ENCODE measurements around the gene CDC26. TPM values are rescaled to one million over a fixed set of nuclear protein-coding genes. Genes with fewer than 3 reads are reported as not detected.
A peak's percentile ranks its signal among the peaks of the same experiment; 100 is the strongest.

Gene CDC26
- 10 to 100 TPM; 41.5 to 77.2 (median 48.5) TPM for total RNA-seq

- peak within 1 kb of the TSS; percentile 93 to 98 (median 94) for H3K27ac ChIP-seq (replicated peaks in 1 of 4)
- DNase-seq (ENCODE audit: extremely low spot score), result peak; percentile 100
- peak within 1 kb of the TSS; percentile 68 to 90 (median 82) for H3K4me3 ChIP-seq
- peaks cover 44 to 67% (median 55%) of the 10 kb centered on the region in 4 donors for H3K36me3 ChIP-seq
- TF ChIP-seq POLR2A (IDR thresholded peaks at IDR 0.05; ENCODE audit: low read depth), result peak; percentile 86
- TF ChIP-seq EP300 (IDR thresholded peaks at IDR 0.05), result no peak
- peak; percentile 99 for TF ChIP-seq POLR2AphosphoS5 (IDR thresholded peaks at IDR 0.05)
- TF ChIP-seq CTCF (IDR thresholded peaks at IDR 0.05), result peak in 1 of 3 experiments; percentile 4
- under 1% methylated on average over 57 of the region's 63 CpGs for WGBS
- H3K4me1 ChIP-seq, result peaks cover 30 to 43% (median 33%) of the 10 kb centered on the region in 4 donors
- H3K9me3 ChIP-seq, result no peaks in the 10 kb centered on the region
- no peaks in the 10 kb centered on the region for H3K27me3 ChIP-seq
- intact Hi-C loops (cut with DNase I), result loop anchor here (2.0 kb wide), 1 partner anchor 65 kb away; the partner anchor contains the start of gene WDR31
Observed at GRCh38 chr9:113275157-113276131, at the start of gene CDC26, which contains the start of gene PRPF4. Gene CDC26, minus strand, starts transcription at chr9:113275572. Its CDS starts 3,065 bp downstream, at chr9:113272507. Gene PRPF4, plus strand, starts transcription at chr9:113275658. Its CDS starts 86 bp downstream, at chr9:113275744.

DNA sequence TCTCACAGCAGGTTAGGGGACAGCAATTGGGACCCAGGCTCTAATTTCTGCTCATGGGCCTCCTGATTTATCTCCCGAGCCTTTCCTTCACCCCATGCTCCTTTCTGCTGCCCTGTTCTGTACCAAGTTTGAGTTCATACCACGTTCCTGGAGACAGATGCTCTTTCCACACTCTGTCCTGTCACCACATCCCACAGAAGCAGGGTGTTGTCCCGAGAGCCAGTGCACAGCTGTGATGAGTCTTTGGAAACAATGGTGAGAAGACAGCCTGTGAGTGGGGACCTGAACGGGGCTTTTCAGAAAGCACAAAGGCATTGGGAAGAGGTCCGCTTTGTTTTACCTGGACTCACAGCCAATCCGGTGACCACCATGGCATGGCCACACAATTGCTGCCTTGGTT, 47.3 kb upstream of the CDC26 start:
- no peaks in the 10 kb centered on the region for H3K27me3 ChIP-seq
- TF ChIP-seq POLR2A (IDR thresholded peaks at IDR 0.05; ENCODE audit: low read depth) (no peak), EP300 (IDR thresholded peaks at IDR 0.05) (no peak), CTCF (IDR thresholded peaks at IDR 0.05) (no peak), POLR2AphosphoS5 (IDR thresholded peaks at IDR 0.05) (no peak)
- H3K4me3 ChIP-seq, result no peak overlapping the region
- H3K27ac ChIP-seq (replicated peaks in 1 of 4), result no peak overlapping the region
- H3K36me3 ChIP-seq, result peaks cover 7 to 48% (median 26%) of the 10 kb centered on the region in 4 donors
- no peak for DNase-seq (ENCODE audit: extremely low spot score)
- H3K9me3 ChIP-seq, result no peaks in the 10 kb centered on the region
- intact Hi-C loops (cut with DNase I), result no loop called here
- 85% methylated on average over 6 of the region's 6 CpGs for WGBS
- no peaks in the 10 kb centered on the region for H3K4me1 ChIP-seq

DNA sequence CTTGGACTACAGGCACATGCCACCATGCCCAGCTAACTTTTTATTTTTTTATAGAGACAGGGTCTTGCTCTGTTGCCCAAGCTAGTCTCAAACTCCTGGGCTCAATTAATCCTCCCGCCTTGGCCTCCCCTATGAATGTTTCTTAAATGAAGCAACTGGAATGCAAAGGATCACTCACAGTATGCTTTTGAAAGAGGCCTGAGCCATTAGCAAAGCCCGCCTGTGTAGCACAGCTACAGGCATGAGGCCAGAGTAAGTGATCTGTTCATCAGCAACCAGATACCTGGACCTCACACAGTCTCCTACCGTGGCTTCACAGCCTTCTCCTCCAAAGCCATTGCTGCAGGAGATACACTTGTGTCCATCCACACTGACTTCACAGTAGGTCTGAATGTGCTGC, 44.7 kb upstream of the CDC26 start:
- no peak overlapping the region for H3K4me3 ChIP-seq
- 100% methylated on average over 3 of the region's 3 CpGs for WGBS
- TF ChIP-seq CTCF (IDR thresholded peaks at IDR 0.05) (no peak), POLR2A (IDR thresholded peaks at IDR 0.05; ENCODE audit: low read depth) (no peak), EP300 (IDR thresholded peaks at IDR 0.05) (no peak), POLR2AphosphoS5 (IDR thresholded peaks at IDR 0.05) (no peak)
- H3K9me3 ChIP-seq, result no peaks in the 10 kb centered on the region
- H3K27me3 ChIP-seq, result no peaks in the 10 kb centered on the region
- no peaks in the 10 kb centered on the region for H3K4me1 ChIP-seq
- intact Hi-C loops (cut with DNase I), result no loop called here
- no peak for DNase-seq (ENCODE audit: extremely low spot score)
- peaks cover 7 to 60% (median 28%) of the 10 kb centered on the region in 4 donors for H3K36me3 ChIP-seq
- H3K27ac ChIP-seq (replicated peaks in 1 of 4), result no peak overlapping the region

DNA sequence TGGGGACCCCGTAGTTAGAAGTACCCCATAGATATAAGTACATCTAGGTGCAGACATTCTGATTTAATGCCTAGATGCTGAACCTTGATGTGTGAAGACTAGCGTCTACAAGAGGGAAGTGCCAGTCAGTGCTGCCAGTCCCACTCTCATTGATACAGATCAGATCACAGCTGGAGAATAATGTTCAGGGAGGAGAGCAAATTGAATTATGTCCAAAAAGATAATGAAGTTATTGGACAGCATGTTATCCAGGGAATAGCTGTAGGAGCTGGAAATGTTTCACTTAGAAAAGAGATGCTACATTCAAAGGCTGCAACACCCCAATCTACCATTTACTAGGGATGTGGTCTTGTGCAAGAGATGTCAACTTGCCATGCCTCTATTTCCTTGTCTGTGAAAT, 43.7 kb upstream of the CDC26 start:
- Histone ChIP-seq H3K4me3 (no peak overlapping the region), H3K27me3 (no peaks in the 10 kb centered on the region), H3K9me3 (no peaks in the 10 kb centered on the region), H3K27ac (replicated peaks in 1 of 4) (no peak overlapping the region), H3K4me1 (no peaks in the 10 kb centered on the region), H3K36me3 (peaks cover 7 to 60% (median 28%) of the 10 kb centered on the region in 4 donors)
- intact Hi-C loops (cut with DNase I), result no loop called here
- no peak for TF ChIP-seq POLR2AphosphoS5 (IDR thresholded peaks at IDR 0.05)
- no peak for TF ChIP-seq POLR2A (IDR thresholded peaks at IDR 0.05; ENCODE audit: low read depth)
- no peak for TF ChIP-seq EP300 (IDR thresholded peaks at IDR 0.05)
- TF ChIP-seq CTCF (IDR thresholded peaks at IDR 0.05), result no peak
- 95% methylated on average over 2 of the region's 2 CpGs for WGBS
- DNase-seq (ENCODE audit: extremely low spot score), result no peak
